ENCODE measurements around the gene FOXJ3. TPM values are rescaled to one million over a fixed set of nuclear protein-coding genes. Genes with fewer than 3 reads are reported as not detected.

Gene FOXJ3
- total RNA-seq, 1 donor from 2014 or later = 45.0 TPM

DNA sequence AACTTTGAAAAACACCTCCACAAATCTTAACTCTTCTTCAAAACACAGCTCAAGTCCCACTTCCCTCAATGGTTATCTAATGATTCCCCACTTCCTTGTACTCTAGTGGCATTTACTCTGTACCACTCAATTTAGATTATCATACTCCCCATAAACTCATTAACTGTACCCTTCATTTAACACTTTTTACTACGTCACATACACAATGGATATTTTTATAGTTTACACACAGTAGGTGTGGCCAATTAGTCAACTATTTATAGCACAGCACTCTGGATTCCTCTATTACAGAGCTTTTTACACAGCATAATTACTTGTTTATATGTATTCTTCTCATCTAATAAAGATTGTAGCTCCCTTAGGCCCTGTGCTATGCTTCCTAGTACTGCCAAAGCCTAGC is 62.1 kb downstream of the FOXJ3 start:
- Mint-ChIP-seq H3K9me3 (ENCODE audit: unreplicated experiment) (no peaks in the 10 kb centered on the region), H3K36me3 (ENCODE audit: unreplicated experiment) (no peaks in the 10 kb centered on the region)
- no peak for DNase-seq

DNA sequence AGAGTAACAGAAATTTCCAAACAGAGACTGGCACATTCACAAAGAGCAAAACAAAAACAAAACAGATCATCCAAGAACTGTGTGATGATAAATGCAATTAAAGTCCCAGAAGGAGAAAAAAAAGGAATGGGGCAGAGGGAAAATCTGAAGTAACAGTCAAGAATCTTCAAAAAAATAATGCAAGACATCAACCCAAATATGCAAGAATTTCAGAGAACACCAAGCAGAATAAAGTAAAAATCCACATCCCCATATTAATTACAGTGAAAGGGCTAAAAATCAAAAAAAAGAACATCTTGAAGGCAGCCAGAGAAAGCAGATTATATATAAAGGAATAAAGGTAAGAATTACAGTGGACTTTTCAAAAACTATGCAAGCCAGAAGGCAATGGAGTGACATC is 67.1 kb downstream of the FOXJ3 start:
- TF ChIP-seq, protein P1, sequence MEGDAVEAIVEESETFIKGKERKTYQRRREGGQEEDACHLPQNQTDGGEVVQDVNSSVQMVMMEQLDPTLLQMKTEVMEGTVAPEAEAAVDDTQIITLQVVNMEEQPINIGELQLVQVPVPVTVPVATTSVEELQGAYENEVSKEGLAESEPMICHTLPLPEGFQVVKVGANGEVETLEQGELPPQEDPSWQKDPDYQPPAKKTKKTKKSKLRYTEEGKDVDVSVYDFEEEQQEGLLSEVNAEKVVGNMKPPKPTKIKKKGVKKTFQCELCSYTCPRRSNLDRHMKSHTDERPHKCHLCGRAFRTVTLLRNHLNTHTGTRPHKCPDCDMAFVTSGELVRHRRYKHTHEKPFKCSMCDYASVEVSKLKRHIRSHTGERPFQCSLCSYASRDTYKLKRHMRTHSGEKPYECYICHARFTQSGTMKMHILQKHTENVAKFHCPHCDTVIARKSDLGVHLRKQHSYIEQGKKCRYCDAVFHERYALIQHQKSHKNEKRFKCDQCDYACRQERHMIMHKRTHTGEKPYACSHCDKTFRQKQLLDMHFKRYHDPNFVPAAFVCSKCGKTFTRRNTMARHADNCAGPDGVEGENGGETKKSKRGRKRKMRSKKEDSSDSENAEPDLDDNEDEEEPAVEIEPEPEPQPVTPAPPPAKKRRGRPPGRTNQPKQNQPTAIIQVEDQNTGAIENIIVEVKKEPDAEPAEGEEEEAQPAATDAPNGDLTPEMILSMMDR (IDR thresholded peaks at IDR 0.05; ENCODE audit: partially characterized antibody, unreplicated experiment) = no peak
- no peak overlapping the region for H3K4me3 Mint-ChIP-seq (ENCODE audit: unreplicated experiment)
- no peaks in the 10 kb centered on the region for H3K36me3 Mint-ChIP-seq (ENCODE audit: unreplicated experiment)
- H3K4me1 Mint-ChIP-seq (ENCODE audit: low read depth, unreplicated experiment) = no peaks in the 10 kb centered on the region
- no peak for DNase-seq
- no peaks in the 10 kb centered on the region for H3K9me3 Mint-ChIP-seq (ENCODE audit: unreplicated experiment)
- H3K27ac Mint-ChIP-seq (ENCODE audit: unreplicated experiment) = no peak overlapping the region
- H3K27me3 Mint-ChIP-seq (ENCODE audit: unreplicated experiment) = no peaks in the 10 kb centered on the region

More for the DNA sequence above, 62.1 kb downstream of the FOXJ3 start:
- no peaks in the 10 kb centered on the region for H3K4me1 Mint-ChIP-seq (ENCODE audit: low read depth, unreplicated experiment)
- TF ChIP-seq, protein P1 (IDR thresholded peaks at IDR 0.05; ENCODE audit: partially characterized antibody, unreplicated experiment) = no peak
- no peak overlapping the region for H3K4me3 Mint-ChIP-seq (ENCODE audit: unreplicated experiment)
- H3K27ac Mint-ChIP-seq (ENCODE audit: unreplicated experiment) = no peak overlapping the region
- no peaks in the 10 kb centered on the region for H3K27me3 Mint-ChIP-seq (ENCODE audit: unreplicated experiment)

DNA sequence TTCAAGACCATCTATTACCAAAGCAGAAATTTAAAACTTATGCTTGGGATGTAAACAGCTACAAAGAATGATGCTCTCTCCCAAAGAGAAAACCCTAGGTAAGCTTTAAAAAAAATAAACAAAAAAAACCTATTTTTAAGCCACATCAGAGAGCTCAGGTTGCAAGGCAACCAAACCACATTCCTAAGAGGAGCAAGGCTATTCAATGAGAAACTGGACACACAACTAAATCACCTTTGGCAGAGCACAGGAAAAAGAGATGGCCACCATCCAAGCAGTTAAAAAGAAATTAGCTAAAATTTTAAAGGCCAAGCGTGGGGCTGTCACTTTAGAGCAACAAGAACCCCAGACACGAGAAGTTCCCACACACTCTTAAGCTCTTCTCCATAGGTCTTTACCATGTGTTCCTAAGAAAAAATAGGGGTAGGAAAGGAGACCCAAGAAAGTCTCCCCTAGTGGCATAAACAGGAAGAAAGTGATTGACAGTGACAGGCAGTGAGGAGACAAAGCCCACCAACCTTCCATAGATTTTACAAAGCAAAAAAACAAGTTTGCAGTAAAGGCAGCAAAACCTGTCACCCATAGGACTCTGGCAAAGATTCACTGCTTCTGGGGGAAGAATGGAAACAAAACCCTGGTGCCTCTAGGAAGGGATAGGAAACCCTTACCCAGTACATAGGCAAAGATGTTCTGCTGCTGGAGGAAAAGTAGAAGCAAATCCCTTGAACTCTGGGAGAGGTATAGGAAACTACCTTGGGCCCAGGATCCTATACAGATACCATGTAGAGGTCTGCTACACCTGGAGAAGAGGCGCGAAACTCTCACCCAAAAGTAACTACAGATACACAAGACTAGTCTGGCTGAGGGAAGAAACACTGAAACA is 68.5 kb downstream of the FOXJ3 start:
- no peak for DNase-seq
- TF ChIP-seq, protein P1 (IDR thresholded peaks at IDR 0.05; ENCODE audit: partially characterized antibody, unreplicated experiment) = no peak
- Mint-ChIP-seq H3K9me3 (ENCODE audit: unreplicated experiment) (no peaks in the 10 kb centered on the region), H3K4me1 (ENCODE audit: low read depth, unreplicated experiment) (no peaks in the 10 kb centered on the region), H3K4me3 (ENCODE audit: unreplicated experiment) (no peak overlapping the region), H3K27me3 (ENCODE audit: unreplicated experiment) (no peaks in the 10 kb centered on the region), H3K36me3 (ENCODE audit: unreplicated experiment) (no peaks in the 10 kb centered on the region), H3K27ac (ENCODE audit: unreplicated experiment) (no peak overlapping the region)

DNA sequence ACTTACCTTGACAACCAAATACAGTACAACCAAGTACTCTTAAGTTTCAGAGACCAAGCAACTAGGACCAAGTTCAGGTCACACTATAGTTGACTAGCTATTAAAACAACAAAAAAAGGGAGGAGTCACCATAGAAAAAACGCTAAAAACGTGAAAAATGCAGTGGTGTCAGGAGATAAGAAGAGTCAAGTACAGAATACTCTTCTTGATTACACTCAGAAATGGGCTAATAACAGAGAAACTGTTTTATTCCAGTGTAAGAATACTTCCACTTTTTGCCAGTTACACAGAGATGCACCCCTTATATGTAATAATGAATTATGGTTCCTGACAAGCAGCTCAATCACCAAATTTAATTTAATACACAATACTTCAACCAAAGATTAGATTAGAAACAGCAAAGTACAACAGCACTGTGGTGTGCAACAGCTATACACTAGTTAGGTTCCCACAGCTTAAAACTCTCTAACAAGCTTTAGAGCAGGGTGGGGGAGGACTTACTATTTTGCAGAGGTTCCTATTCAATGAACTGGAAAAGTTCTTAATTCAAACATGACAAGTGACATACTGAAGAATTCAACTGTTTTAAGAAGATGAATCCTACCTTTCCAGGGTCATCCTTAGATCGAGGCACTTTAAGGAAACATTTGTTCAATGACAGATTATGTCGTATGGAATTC is 70.4 kb downstream of the FOXJ3 start:
- Mint-ChIP-seq H3K36me3 (ENCODE audit: unreplicated experiment) (no peaks in the 10 kb centered on the region), H3K4me3 (ENCODE audit: unreplicated experiment) (no peak overlapping the region), H3K4me1 (ENCODE audit: low read depth, unreplicated experiment) (peaks cover under 1% of the 10 kb centered on the region), H3K9me3 (ENCODE audit: unreplicated experiment) (no peaks in the 10 kb centered on the region), H3K27ac (ENCODE audit: unreplicated experiment) (no peak overlapping the region), H3K27me3 (ENCODE audit: unreplicated experiment) (no peaks in the 10 kb centered on the region)
- no peak for DNase-seq
- TF ChIP-seq, protein P1 (IDR thresholded peaks at IDR 0.05; ENCODE audit: partially characterized antibody, unreplicated experiment) = no peak

DNA sequence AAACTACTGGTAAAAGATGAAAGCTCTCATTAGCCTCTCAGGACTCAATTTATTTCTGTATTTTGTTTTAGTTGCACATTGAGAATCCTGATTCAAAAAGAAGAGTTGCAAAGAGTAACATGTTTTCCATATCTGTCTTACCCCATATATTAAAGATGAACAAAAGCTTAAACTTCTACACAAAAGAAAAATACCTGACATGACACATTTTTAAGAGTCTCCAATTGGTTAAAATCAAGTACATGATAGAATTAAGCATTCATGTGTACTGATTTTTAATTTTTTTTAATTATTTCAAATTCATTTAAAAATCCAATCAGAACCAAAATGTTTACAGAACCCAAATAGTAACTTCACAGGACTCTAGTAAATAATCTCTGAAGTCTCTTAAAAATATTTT is 72.0 kb downstream of the FOXJ3 start:
- DNase-seq = no peak
- Mint-ChIP-seq H3K27me3 (ENCODE audit: unreplicated experiment) (no peaks in the 10 kb centered on the region), H3K4me3 (ENCODE audit: unreplicated experiment) (no peak overlapping the region), H3K4me1 (ENCODE audit: low read depth, unreplicated experiment) (peaks cover 1% of the 10 kb centered on the region), H3K27ac (ENCODE audit: unreplicated experiment) (no peak overlapping the region), H3K9me3 (ENCODE audit: unreplicated experiment) (no peaks in the 10 kb centered on the region), H3K36me3 (ENCODE audit: unreplicated experiment) (no peaks in the 10 kb centered on the region)
- TF ChIP-seq, protein P1 (IDR thresholded peaks at IDR 0.05; ENCODE audit: partially characterized antibody, unreplicated experiment) = no peak
